Thyroid gland (tissue), 4 donors: ENCODE results near the gene HRC.

ENCODE experiments used
- POLR2A ChIP-seq, 2 donors: fragments of 450-650 bp; IDR thresholded peaks; one replicate each; pipeline ENCODE4 v1.6.1; 2017; ENCODE audit warnings: antibody characterized with exemption in 2 of 2, mild to moderate bottlenecking in 2 of 2, moderate library complexity in 1 of 2
- TF ChIP-seq, protein P1 (sequence below), 6 experiments: fragments of 200-600 bp in 3 of 6; fragments of 450-650 bp in 3 of 6; sonication (generic) in 3 of 6; IDR thresholded peaks; one replicate each; pipeline ENCODE4 v1.5.1; 2016 to 2019; ENCODE audit warnings: antibody characterized with exemption in 6 of 6, mild to moderate bottlenecking in 2 of 6, inconsistent platforms in 1 of 6, moderate library complexity in 1 of 6

DNA sequence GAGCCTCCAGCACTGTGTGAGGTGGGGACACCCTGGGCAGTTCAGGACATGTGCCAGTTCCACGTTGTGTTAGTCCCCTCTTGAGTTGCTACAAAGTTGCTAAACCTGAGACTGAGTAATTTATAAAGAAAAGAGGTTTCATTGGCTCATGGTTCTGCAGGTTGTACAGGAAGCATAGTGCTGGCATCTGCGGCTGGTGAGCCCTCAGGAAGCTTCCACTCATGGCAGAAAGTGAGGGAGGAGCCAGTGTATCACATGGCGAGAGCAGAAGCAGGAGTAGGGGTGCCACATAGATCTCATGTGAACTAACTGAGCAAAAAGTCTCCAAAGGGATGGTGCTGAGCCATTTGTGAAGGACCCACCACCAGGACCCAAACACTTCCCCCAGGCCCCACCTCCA lies 35.6 kb upstream of the HRC start:
- TF ChIP-seq, protein P1, sequence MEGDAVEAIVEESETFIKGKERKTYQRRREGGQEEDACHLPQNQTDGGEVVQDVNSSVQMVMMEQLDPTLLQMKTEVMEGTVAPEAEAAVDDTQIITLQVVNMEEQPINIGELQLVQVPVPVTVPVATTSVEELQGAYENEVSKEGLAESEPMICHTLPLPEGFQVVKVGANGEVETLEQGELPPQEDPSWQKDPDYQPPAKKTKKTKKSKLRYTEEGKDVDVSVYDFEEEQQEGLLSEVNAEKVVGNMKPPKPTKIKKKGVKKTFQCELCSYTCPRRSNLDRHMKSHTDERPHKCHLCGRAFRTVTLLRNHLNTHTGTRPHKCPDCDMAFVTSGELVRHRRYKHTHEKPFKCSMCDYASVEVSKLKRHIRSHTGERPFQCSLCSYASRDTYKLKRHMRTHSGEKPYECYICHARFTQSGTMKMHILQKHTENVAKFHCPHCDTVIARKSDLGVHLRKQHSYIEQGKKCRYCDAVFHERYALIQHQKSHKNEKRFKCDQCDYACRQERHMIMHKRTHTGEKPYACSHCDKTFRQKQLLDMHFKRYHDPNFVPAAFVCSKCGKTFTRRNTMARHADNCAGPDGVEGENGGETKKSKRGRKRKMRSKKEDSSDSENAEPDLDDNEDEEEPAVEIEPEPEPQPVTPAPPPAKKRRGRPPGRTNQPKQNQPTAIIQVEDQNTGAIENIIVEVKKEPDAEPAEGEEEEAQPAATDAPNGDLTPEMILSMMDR (IDR thresholded peaks at IDR 0.05) = no peak
- no peak for TF ChIP-seq POLR2A (IDR thresholded peaks at IDR 0.05)
